ENCODE data around the gene GTF3C5.

The GTF3C5 gene

DNA sequence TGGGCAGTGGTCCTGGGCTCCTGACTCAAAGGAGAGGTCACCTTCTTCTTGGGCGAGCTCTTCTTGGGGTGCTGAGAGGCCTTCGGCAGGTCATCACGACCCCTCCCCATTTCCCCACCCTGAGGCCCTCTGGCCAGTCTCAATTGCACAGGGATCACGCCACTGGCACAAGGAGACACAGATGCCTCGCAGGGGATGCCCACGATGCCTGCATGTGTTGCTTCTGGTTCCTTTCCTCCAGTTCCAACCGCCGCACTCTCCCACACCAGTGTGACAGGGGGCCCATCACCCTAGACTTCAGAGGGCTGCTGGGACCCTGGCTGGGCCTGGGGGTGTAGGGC is 32.3 kb downstream of the GTF3C5 start:
- TF ChIP-seq, protein P1, sequence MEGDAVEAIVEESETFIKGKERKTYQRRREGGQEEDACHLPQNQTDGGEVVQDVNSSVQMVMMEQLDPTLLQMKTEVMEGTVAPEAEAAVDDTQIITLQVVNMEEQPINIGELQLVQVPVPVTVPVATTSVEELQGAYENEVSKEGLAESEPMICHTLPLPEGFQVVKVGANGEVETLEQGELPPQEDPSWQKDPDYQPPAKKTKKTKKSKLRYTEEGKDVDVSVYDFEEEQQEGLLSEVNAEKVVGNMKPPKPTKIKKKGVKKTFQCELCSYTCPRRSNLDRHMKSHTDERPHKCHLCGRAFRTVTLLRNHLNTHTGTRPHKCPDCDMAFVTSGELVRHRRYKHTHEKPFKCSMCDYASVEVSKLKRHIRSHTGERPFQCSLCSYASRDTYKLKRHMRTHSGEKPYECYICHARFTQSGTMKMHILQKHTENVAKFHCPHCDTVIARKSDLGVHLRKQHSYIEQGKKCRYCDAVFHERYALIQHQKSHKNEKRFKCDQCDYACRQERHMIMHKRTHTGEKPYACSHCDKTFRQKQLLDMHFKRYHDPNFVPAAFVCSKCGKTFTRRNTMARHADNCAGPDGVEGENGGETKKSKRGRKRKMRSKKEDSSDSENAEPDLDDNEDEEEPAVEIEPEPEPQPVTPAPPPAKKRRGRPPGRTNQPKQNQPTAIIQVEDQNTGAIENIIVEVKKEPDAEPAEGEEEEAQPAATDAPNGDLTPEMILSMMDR (IDR thresholded peaks at IDR 0.05; ENCODE audit: insufficient read depth, low read depth, low read length, missing control alignments): no peak

DNA sequence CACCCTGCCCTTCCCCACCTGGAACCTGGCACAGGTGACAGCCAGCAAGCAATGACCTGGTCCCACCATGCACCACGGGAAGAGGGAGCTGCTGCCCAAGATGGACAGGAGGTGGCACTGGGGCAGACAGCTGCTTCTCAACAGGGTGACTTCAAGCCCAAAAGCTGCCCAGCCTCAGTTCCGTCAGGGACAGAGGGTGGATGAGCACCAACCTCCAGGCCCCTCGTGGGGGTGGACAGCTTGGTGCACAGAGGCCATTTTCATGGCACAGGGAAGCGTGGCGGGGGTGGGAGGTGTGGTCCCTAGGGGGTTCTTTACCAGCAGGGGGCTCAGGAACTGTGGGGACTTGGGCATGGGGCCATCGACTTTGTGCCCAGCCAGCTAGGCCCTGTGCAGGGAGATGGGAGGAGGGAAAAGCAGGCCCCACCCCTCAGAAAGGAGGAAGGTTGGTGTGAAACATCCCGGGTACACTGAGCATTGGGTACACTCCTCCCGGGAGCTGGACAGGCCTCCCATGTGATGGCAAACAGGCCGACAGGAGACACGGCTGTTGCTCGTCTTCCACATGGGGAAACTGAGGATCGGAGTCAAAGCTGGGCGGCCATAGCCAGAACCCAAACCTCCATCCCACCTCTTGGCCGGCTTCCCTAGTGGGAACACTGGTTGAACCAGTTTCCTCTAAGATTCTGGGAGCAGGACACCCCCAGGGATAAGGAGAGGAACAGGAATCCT is 32.9 kb downstream of the GTF3C5 start:
- no peak for DNase-seq (ENCODE audit: low read depth)
- TF ChIP-seq, protein P1 (IDR thresholded peaks at IDR 0.05; ENCODE audit: insufficient read depth, low read depth, low read length, missing control alignments): no peak
- no peak overlapping the region for H3K4me3 ChIP-seq (ENCODE audit: low read depth, low read length)

More for the DNA sequence above, 32.3 kb downstream of the GTF3C5 start:
- H3K4me3 ChIP-seq (ENCODE audit: low read depth, low read length): no peak overlapping the region
- DNase-seq (ENCODE audit: low read depth): no peak

DNA sequence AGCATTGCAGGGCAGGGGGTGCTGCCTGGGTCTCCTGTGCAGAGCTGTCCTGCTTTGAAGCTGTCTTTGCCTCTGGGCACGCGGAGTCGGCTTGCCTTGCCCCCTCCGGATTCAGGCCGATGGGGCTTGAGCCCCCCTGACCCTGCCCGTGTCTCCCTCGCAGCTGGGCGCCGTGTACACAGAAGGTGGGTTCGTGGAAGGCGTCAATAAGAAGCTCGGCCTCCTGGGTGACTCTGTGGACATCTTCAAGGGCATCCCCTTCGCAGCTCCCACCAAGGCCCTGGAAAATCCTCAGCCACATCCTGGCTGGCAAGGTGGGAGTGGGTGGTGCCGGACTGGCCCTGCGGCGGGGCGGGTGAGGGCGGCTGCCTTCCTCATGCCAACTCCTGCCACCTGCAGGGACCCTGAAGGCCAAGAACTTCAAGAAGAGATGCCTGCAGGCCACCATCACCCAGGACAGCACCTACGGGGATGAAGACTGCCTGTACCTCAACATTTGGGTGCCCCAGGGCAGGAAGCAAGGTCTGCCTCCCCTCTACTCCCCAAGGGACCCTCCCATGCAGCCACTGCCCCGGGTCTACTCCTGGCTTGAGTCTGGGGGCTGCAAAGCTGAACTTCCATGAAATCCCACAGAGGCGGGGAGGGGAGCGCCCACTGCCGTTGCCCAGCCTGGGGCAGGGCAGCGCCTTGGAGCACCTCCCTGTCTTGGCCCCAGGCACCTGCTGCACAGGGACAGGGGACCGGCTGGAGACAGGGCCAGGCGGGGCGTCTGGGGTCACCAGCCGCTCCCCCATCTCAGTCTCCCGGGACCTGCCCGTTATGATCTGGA is 33.7 kb downstream of the GTF3C5 start:
- H3K4me3 ChIP-seq (ENCODE audit: low read depth, low read length): no peak overlapping the region
- no peak for DNase-seq (ENCODE audit: low read depth)
- TF ChIP-seq, protein P1 (IDR thresholded peaks at IDR 0.05; ENCODE audit: insufficient read depth, low read depth, low read length, missing control alignments): no peak

DNA sequence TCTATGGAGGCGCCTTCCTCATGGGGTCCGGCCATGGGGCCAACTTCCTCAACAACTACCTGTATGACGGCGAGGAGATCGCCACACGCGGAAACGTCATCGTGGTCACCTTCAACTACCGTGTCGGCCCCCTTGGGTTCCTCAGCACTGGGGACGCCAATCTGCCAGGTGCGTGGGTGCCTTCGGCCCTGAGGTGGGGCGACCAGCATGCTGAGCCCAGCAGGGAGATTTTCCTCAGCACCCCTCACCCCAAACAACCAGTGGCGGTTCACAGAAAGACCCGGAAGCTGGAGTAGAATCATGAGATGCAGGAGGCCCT is 34.2 kb downstream of the GTF3C5 start:
- no peak overlapping the region for H3K4me3 ChIP-seq (ENCODE audit: low read depth, low read length)
- TF ChIP-seq, protein P1 (IDR thresholded peaks at IDR 0.05; ENCODE audit: insufficient read depth, low read depth, low read length, missing control alignments): no peak
- DNase-seq (ENCODE audit: low read depth): no peak

DNA sequence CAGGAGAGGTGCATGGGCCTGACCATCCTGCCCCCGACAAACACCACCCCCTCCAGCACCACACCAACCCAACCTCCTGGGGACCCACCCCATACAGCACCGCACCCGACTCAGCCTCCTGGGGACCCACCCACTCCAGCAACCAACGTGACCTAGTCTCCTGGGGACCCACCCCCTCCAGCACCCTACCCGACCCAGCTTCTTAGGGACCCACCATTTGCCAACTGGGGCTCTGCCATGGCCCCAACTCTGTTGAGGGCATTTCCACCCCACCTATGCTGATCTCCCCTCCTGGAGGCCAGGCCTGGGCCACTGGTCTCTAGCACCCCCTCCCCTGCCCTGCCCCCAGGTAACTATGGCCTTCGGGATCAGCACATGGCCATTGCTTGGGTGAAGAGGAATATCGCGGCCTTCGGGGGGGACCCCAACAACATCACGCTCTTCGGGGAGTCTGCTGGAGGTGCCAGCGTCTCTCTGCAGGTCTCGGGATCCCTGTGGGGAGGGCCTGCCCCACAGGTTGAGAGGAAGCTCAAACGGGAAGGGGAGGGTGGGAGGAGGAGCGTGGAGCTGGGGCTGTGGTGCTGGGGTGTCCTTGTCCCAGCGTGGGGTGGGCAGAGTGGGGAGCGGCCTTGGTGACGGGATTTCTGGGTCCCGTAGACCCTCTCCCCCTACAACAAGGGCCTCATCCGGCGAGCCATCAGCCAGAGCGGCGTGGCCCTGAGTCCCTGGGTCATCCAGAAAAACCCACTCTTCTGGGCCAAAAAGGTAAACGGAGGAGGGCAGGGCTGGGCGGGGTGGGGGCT is 35.6 kb downstream of the GTF3C5 start:
- DNase-seq (ENCODE audit: low read depth): no peak
- TF ChIP-seq, protein P1 (IDR thresholded peaks at IDR 0.05; ENCODE audit: insufficient read depth, low read depth, low read length, missing control alignments): no peak

DNA sequence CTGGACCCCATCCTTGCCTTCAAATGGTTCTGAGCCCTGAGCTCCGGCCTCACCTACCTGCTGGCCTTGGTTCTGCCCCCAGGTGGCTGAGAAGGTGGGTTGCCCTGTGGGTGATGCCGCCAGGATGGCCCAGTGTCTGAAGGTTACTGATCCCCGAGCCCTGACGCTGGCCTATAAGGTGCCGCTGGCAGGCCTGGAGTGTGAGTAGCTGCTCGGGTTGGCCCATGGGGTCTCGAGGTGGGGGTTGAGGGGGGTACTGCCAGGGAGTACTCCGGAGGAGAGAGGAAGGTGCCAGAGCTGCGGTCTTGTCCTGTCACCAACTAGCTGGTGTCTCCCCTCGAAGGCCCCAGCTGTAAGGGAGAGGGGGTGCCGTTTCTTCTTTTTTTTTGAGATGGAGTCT is 36.2 kb downstream of the GTF3C5 start:
- H3K4me3 ChIP-seq (ENCODE audit: low read depth, low read length): no peak overlapping the region
- TF ChIP-seq, protein P1 (IDR thresholded peaks at IDR 0.05; ENCODE audit: insufficient read depth, low read depth, low read length, missing control alignments): no peak
- no peak for DNase-seq (ENCODE audit: low read depth)

More for the DNA sequence above, 35.6 kb downstream of the GTF3C5 start:
- H3K4me3 ChIP-seq (ENCODE audit: low read depth, low read length): no peak overlapping the region
